Thoracic aorta (tissue), 2 donors: Measurements from ENCODE around the gene SGF29. TPM values are rescaled to one million over a fixed set of nuclear protein-coding genes. Genes with fewer than 3 reads are reported as not detected.
"Not testable (repeated sequence)": the region's sequence is repeated elsewhere in the genome, so short reads cannot be mapped to it uniquely, and the experiment has no call there.

Source experiments
- ATAC-seq: fragments of 150-250 bp; one replicate; pipeline ENCODE4 v1.8.0; 2017; ENCODE audit warnings: low read depth; ENCODE audit not compliant: insufficient number of reproducible peaks, low FRiP score
- DNase-seq: peaks from one replicate; pipeline ENCODE4 v3.0.0-alpha.2; 2020; ENCODE audit warnings: low spot score
- H3K27ac ChIP-seq, 2 donors: fragments of 200-600 bp; sonication (generic); 1 replicate in 1 of 2; 2 replicates in 1 of 2; pipeline ENCODE4 v1.5.1; 2016; ENCODE audit warnings: mild to moderate bottlenecking in 2 of 2, moderate library complexity in 2 of 2
- H3K27me3 ChIP-seq: fragments of 200-600 bp; sonication (generic); replicated peaks from 2 replicates; pipeline ENCODE4 v1.6.0; 2016; ENCODE audit warnings: mild to moderate bottlenecking; ENCODE audit not compliant: insufficient read depth
- H3K36me3 ChIP-seq: fragments of 200-600 bp; sonication (generic); one replicate; pipeline ENCODE4 v1.5.1; 2016
- H3K4me1 ChIP-seq, 2 donors: fragments of 200-600 bp; sonication (generic); 1 replicate in 1 of 2; 2 replicates in 1 of 2; pipeline versions ENCODE4 v1.5.1 to v1.6.0; 2016; ENCODE audit warnings: low read depth in 2 of 2, mild to moderate bottlenecking in 1 of 2; ENCODE audit not compliant: control insufficient read depth in 1 of 2
- H3K4me3 ChIP-seq: fragments of 200-600 bp; sonication (generic); 2 replicates; pipeline ENCODE4 v1.5.1; 2016; ENCODE audit warnings: mild to moderate bottlenecking
- H3K9me3 ChIP-seq: fragments of 200-600 bp; sonication (generic); 2 replicates; pipeline ENCODE4 v1.5.1; 2016
- CTCF ChIP-seq: fragments of 200-600 bp; sonication (generic); IDR thresholded peaks from one replicate; pipeline ENCODE4 v1.5.1; 2019; ENCODE audit warnings: antibody characterized with exemption
- total RNA-seq, 2 donors: library from RNA; depleted of rRNA; stranded (reverse); fragments of >200 nt; gene quantifications; one replicate each; pipeline versions ENCODE4 v1.1.0 to v1.2.3, GENCODE V29; 2016

Gene SGF29
- total RNA-seq, 2 donors from 2014 or later: 17.8 to 26.9 TPM

DNA sequence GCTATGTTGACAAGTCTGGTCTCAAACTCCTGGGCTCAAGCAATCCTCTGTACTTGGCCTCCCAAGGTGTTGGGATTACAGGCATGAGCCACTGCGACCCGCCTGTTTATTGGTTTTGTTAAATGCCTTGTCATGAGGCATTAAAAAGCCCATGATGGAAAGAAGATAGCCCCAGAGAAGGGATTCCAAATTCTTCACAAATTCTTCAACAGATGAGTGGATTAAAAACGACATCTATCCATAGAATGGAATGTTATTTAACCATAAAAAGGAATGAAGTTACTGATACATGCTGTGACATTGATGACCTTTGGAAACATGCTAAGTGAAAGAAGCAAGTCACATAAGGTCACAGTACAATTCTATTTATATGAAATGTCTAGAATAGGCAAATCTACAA is 4.7 kb downstream of the SGF29 start:
- Histone ChIP-seq H3K4me3 (no peak overlapping the region), H3K27me3 (no peaks in the 10 kb centered on the region), H3K27ac (no peak overlapping the region), H3K9me3 (no peaks in the 10 kb centered on the region), H3K4me1 (peaks cover under 1 to 24% of the 10 kb centered on the region in 2 donors), H3K36me3 (no peaks in the 10 kb centered on the region)
- ATAC-seq (no peak), DNase-seq (no peak)
- no peak for TF ChIP-seq CTCF

- Histone ChIP-seq H3K4me3 (no peak overlapping the region), H3K27me3 (no peaks in the 10 kb centered on the region), H3K27ac (no peak overlapping the region), H3K4me1 (peaks cover 0 to 13% of the 10 kb centered on the region in 2 donors), H3K9me3 (no peaks in the 10 kb centered on the region), H3K36me3 (no peaks in the 10 kb centered on the region)
- DNase-seq (no peak), ATAC-seq (no peak)
- no peak for TF ChIP-seq CTCF
These were observed 8.0 kb downstream of the SGF29 start for GRCh38 chr16:28561557-28562187.

GRCh38 chr16:28562199-28562598 is 8.5 kb downstream of the SGF29 start:
- DNase-seq (no peak), ATAC-seq (no peak)
- Histone ChIP-seq H3K27ac (no peak overlapping the region), H3K36me3 (no peaks in the 10 kb centered on the region), H3K9me3 (no peaks in the 10 kb centered on the region), H3K27me3 (no peaks in the 10 kb centered on the region), H3K4me3 (no peak overlapping the region), H3K4me1 (peaks cover 0 to 13% of the 10 kb centered on the region in 2 donors)
- no peak for TF ChIP-seq CTCF

- no peak for TF ChIP-seq CTCF
- Histone ChIP-seq H3K27me3 (no peaks in the 10 kb centered on the region), H3K4me3 (no peak overlapping the region), H3K4me1 (peaks cover 0 to 13% of the 10 kb centered on the region in 2 donors), H3K9me3 (no peaks in the 10 kb centered on the region), H3K27ac (no peak overlapping the region), H3K36me3 (no peaks in the 10 kb centered on the region)
- ATAC-seq: no peak
- DNase-seq: no peak
These were observed 9.5 kb downstream of the SGF29 start for GRCh38 chr16:28563218-28563617.

- not testable (repeated sequence) for DNase-seq, H3K36me3 ChIP-seq
These were observed 12.7 kb downstream of the SGF29 start for GRCh38 chr16:28566233-28566925.

More at GRCh38 chr16:28566233-28566925, 12.7 kb downstream of the SGF29 start:
- ATAC-seq, H3K27ac ChIP-seq, H3K27me3 ChIP-seq, H3K9me3 ChIP-seq, H3K4me3 ChIP-seq: not testable (repeated sequence)
- H3K4me1 ChIP-seq: peaks cover 0 to 10% of the 10 kb centered on the region in 2 donors
